Measurements from ENCODE around the gene RNF149. TPM values are rescaled to one million over a fixed set of nuclear protein-coding genes. Genes with fewer than 3 reads are reported as not detected.
"Not testable (repeated sequence)": the region's sequence is repeated elsewhere in the genome, so short reads cannot be mapped to it uniquely, and the experiment has no call there.

Gene RNF149
- total and polyA plus RNA-seq, 2 donors: 45.8 to 105 TPM

DNA sequence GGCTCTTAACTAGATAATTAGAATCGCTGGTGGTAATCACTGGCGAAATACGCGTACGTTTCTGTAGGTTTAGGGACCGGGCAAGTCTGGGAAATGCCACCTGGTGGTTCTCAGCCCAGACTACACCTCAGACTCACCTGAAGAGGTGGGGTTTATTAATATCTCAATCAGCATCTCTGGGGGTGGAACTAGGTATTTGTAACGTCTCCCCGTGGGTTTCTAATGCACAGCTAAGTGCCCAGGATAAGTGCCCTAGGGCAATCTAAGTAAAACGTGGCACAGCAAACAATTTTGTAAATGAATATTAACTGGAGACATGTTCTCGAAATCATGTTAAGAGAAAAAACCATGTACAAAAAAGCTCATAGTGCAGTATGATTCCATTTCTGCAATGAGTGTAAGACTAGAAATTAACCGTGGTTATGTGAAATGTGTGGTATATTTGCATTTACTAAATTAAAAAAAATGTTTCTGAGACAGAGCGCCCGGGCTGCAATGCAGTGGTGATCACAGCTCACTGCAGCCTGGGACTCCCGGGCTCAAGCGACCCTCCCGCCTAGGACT, 56.6 kb downstream of the RNF149 start:
- H3K36me3 ChIP-seq (ENCODE audit: control insufficient read depth in 2 of 2, insufficient read depth in 2 of 2, low read length in 1 of 2): peaks cover 3 to 9% of the 10 kb centered on the region in 2 donors
- no peaks in the 10 kb centered on the region for H3K27me3 ChIP-seq (ENCODE audit: control insufficient read depth in 2 of 2, insufficient read depth in 1 of 2, low read length in 1 of 2)
- H3K27ac ChIP-seq (ENCODE audit: low read depth in 1 of 2, low read length in 1 of 2): peak overlapping the region; percentile 90 to 93
- no peaks in the 10 kb centered on the region for H3K9me3 ChIP-seq (ENCODE audit: control insufficient read depth in 2 of 2, insufficient read depth in 1 of 2, low read length in 1 of 2)
- peak in 4 of 9 donors; percentile 13 to 15 (median 14) for DNase-seq (ENCODE audit: low read depth in 6 of 9, low spot score in 9 of 9)
- 43% methylated on average over 16 of the region's 16 CpGs for WGBS
- peak overlapping the region; percentile 61 to 99 for H3K4me3 ChIP-seq (ENCODE audit: low read length in 2 of 2)
- H3K4me1 ChIP-seq (ENCODE audit: control insufficient read depth in 2 of 2, insufficient read depth in 2 of 2, low read length in 2 of 2): peaks cover 14 to 23% of the 10 kb centered on the region in 2 donors

DNA sequence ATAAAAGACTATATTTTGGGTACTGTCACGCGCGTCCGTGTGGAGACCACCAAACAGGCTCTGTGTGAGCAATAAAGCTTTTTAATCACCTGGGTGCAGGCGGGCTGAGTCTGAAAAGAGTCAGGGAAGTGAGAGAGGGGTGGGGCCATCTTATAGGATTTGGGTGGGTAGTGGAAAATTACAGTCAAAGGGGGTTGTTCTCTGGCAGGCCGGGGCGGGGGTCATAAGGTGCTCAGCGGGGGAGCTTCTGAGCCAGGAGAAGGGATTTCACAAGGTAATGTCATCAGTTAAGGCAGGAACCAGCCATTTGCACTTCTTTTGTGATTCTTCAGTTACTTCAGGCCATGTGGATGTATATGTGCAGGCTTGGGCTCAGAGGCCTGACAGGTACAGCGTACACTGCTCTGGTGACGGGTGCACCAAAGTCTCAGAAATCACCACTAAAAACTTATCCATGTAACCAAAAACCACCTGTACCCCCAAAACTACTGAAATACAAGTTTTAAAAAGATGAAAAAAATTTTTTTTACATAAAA, 57.2 kb downstream of the RNF149 start:
- H3K27ac ChIP-seq (ENCODE audit: low read depth in 1 of 2, low read length in 1 of 2); H3K36me3 ChIP-seq (ENCODE audit: control insufficient read depth in 2 of 2, insufficient read depth in 2 of 2, low read length in 1 of 2); H3K4me3 ChIP-seq (ENCODE audit: low read length in 2 of 2); H3K27me3 ChIP-seq (ENCODE audit: control insufficient read depth in 2 of 2, insufficient read depth in 1 of 2, low read length in 1 of 2); H3K9me3 ChIP-seq (ENCODE audit: control insufficient read depth in 2 of 2, insufficient read depth in 1 of 2, low read length in 1 of 2); DNase-seq (ENCODE audit: low read depth in 6 of 9, low spot score in 9 of 9): not testable (repeated sequence)
- WGBS: 97% methylated on average over 10 of the region's 10 CpGs
- peaks cover 14 to 23% of the 10 kb centered on the region in 2 donors for H3K4me1 ChIP-seq (ENCODE audit: control insufficient read depth in 2 of 2, insufficient read depth in 2 of 2, low read length in 2 of 2)

DNA sequence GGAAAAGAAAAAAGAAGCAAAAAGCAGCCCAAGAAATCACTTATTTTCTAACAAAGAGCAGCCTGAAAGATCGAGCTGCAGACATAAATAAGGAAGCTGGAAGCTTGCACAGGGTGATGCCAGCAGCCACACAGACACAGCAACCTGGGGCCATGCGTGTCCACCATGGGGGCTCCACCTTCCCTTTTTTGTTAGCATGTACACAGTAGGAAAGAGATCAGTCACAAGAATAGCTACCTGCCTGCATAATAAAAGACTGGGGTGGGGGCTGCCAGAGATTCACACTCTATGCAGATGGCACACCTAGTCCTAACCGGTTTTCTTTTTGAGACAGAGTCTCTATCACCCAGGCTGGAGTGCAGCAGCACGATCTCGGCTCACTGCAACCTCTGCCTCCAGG, 58.7 kb downstream of the RNF149 start:
- no peaks in the 10 kb centered on the region for H3K9me3 ChIP-seq (ENCODE audit: control insufficient read depth in 2 of 2, insufficient read depth in 1 of 2, low read length in 1 of 2)
- DNase-seq (ENCODE audit: low read depth in 6 of 9, low spot score in 9 of 9): no peak
- no peaks in the 10 kb centered on the region for H3K27me3 ChIP-seq (ENCODE audit: control insufficient read depth in 2 of 2, insufficient read depth in 1 of 2, low read length in 1 of 2)
- no peak overlapping the region for H3K27ac ChIP-seq (ENCODE audit: low read depth in 1 of 2, low read length in 1 of 2)
- H3K4me3 ChIP-seq (ENCODE audit: low read length in 2 of 2): no peak overlapping the region
- peaks cover 14 to 23% of the 10 kb centered on the region in 2 donors for H3K4me1 ChIP-seq (ENCODE audit: control insufficient read depth in 2 of 2, insufficient read depth in 2 of 2, low read length in 2 of 2)
- no peaks in the 10 kb centered on the region for H3K36me3 ChIP-seq (ENCODE audit: control insufficient read depth in 2 of 2, insufficient read depth in 2 of 2, low read length in 1 of 2)
- whole genome bisulfite sequencing: 83% methylated on average over 5 of the region's 5 CpGs

DNA sequence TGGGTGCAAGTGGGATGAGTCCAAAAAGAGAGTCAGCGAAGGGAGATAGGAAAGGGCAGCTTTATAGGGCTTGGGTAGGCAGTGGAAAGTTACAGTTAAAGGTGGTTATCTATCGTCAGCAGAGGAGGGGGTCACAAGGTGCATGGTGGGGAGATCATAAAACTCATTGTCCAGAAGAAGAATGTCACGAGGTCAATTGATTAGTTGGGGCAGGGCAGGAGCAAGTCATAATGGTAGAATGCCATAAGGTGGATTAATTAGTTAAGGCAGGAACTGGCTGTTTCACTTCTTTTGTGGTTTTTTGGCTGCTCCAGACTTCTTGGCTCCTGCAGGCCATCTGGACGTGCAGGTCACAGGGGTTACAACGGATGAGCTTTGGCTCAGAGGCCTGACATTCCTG, 59.7 kb downstream of the RNF149 start:
- H3K27me3 ChIP-seq (ENCODE audit: control insufficient read depth in 2 of 2, insufficient read depth in 1 of 2, low read length in 1 of 2); H3K4me3 ChIP-seq (ENCODE audit: low read length in 2 of 2); H3K27ac ChIP-seq (ENCODE audit: low read depth in 1 of 2, low read length in 1 of 2); H3K9me3 ChIP-seq (ENCODE audit: control insufficient read depth in 2 of 2, insufficient read depth in 1 of 2, low read length in 1 of 2); H3K36me3 ChIP-seq (ENCODE audit: control insufficient read depth in 2 of 2, insufficient read depth in 2 of 2, low read length in 1 of 2); DNase-seq (ENCODE audit: low read depth in 6 of 9, low spot score in 9 of 9): not testable (repeated sequence)
- 89% methylated on average over 5 of the region's 5 CpGs for WGBS
- peaks cover 6 to 12% of the 10 kb centered on the region in 2 donors for H3K4me1 ChIP-seq (ENCODE audit: control insufficient read depth in 2 of 2, insufficient read depth in 2 of 2, low read length in 2 of 2)

DNA sequence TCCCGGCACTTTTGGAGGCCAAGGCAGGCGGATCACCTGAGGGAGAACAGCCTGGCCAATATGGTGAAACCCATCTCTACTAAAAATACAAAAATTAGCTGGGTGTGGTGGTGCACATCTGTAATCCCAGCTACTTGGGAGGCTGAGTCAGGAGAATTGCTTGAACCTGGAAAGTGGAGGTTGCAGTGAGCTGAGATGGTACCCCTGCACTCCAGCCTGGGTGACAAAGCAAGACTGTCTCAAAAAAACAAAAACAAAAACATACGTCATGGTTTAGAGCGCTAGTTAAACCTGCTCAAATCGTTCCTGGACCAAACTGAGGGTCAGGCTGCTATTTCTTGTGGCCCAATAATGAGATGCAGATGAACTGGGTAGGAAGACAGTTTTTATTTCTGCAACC, 63.0 kb downstream of the RNF149 start:
- 98% methylated on average over 5 of the region's 5 CpGs for WGBS
- H3K9me3 ChIP-seq (ENCODE audit: control insufficient read depth in 2 of 2, insufficient read depth in 1 of 2, low read length in 1 of 2); H3K27ac ChIP-seq (ENCODE audit: low read depth in 1 of 2, low read length in 1 of 2); H3K4me1 ChIP-seq (ENCODE audit: control insufficient read depth in 2 of 2, insufficient read depth in 2 of 2, low read length in 2 of 2); H3K4me3 ChIP-seq (ENCODE audit: low read length in 2 of 2); DNase-seq (ENCODE audit: low read depth in 6 of 9, low spot score in 9 of 9); H3K36me3 ChIP-seq (ENCODE audit: control insufficient read depth in 2 of 2, insufficient read depth in 2 of 2, low read length in 1 of 2); H3K27me3 ChIP-seq (ENCODE audit: control insufficient read depth in 2 of 2, insufficient read depth in 1 of 2, low read length in 1 of 2): not testable (repeated sequence)

DNA sequence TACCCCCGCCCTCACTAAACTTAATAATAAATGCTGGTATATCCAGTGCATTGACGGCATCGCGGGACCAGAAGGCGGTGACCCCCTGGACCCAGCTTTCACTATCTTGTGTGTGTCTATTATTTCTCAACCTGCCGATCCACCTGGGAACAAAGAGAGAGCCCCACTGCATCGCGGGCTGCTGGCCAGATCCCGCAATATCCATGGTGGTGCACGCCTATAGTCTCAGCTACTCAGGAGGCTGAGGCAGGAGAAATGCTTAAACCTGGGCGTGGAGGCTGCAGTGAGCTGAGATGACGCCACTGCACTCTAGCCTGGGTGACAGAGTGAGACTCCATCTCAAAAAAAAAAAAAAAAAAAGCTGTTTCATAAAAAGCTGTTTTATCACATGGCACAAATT, 63.6 kb downstream of the RNF149 start:
- not testable (repeated sequence) for DNase-seq (ENCODE audit: low read depth in 6 of 9, low spot score in 9 of 9); H3K9me3 ChIP-seq (ENCODE audit: control insufficient read depth in 2 of 2, insufficient read depth in 1 of 2, low read length in 1 of 2)

DNA sequence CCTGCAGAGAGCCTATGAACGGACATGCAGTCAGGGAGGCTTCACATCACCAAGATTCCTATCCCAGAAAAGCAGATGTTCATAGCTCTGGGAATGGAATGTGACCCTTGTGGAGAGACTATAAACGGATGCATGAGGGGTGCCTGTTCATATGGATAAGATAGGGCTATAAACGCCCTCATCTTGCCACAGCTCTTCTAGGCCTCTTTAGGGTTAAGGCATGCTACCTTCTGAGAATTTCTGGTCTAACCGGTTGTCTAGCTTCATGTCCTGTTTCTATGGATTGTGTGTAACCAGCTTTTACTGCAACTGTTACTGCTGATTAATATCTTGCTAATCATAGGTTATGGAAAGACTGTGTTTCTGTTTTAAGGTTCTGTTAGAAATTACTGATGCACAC, 64.1 kb downstream of the RNF149 start:
- not testable (repeated sequence) for H3K27me3 ChIP-seq (ENCODE audit: control insufficient read depth in 2 of 2, insufficient read depth in 1 of 2, low read length in 1 of 2); DNase-seq (ENCODE audit: low read depth in 6 of 9, low spot score in 9 of 9); H3K9me3 ChIP-seq (ENCODE audit: control insufficient read depth in 2 of 2, insufficient read depth in 1 of 2, low read length in 1 of 2); H3K27ac ChIP-seq (ENCODE audit: low read depth in 1 of 2, low read length in 1 of 2); H3K36me3 ChIP-seq (ENCODE audit: control insufficient read depth in 2 of 2, insufficient read depth in 2 of 2, low read length in 1 of 2); H3K4me3 ChIP-seq (ENCODE audit: low read length in 2 of 2); H3K4me1 ChIP-seq (ENCODE audit: control insufficient read depth in 2 of 2, insufficient read depth in 2 of 2, low read length in 2 of 2)
- WGBS: 96% methylated on average over 4 of the region's 4 CpGs

More for the DNA sequence above, 63.6 kb downstream of the RNF149 start:
- not testable (repeated sequence) for H3K36me3 ChIP-seq (ENCODE audit: control insufficient read depth in 2 of 2, insufficient read depth in 2 of 2, low read length in 1 of 2); H3K27ac ChIP-seq (ENCODE audit: low read depth in 1 of 2, low read length in 1 of 2); H3K27me3 ChIP-seq (ENCODE audit: control insufficient read depth in 2 of 2, insufficient read depth in 1 of 2, low read length in 1 of 2); H3K4me1 ChIP-seq (ENCODE audit: control insufficient read depth in 2 of 2, insufficient read depth in 2 of 2, low read length in 2 of 2); H3K4me3 ChIP-seq (ENCODE audit: low read length in 2 of 2)
- 98% methylated on average over 12 of the region's 12 CpGs for WGBS

DNA sequence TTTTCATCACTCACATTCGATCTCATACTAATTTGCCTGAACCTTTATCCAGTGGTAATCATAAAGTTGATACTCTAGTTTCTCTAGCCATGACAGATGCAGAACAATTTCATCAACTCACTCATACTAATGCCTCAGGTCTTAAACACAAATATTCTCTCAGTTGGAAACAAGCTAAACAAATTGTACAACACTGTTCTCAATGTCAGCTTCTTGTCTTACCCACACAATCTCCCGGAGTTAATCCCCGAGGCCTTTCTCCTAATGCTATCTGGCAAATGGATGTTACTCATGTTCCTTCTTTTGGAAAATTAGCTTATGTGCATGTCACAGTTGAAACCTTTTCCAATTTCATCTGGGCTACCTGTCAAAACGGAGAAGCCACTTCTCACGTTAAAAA, 67.3 kb downstream of the RNF149 start:
- Histone ChIP-seq H3K4me3 (ENCODE audit: low read length in 2 of 2) (no peak overlapping the region), H3K27ac (ENCODE audit: low read depth in 1 of 2, low read length in 1 of 2) (no peak overlapping the region), H3K9me3 (ENCODE audit: control insufficient read depth in 2 of 2, insufficient read depth in 1 of 2, low read length in 1 of 2) (no peaks in the 10 kb centered on the region), H3K4me1 (ENCODE audit: control insufficient read depth in 2 of 2, insufficient read depth in 2 of 2, low read length in 2 of 2) (no peaks in the 10 kb centered on the region), H3K27me3 (ENCODE audit: control insufficient read depth in 2 of 2, insufficient read depth in 1 of 2, low read length in 1 of 2) (no peaks in the 10 kb centered on the region), H3K36me3 (ENCODE audit: control insufficient read depth in 2 of 2, insufficient read depth in 2 of 2, low read length in 1 of 2) (no peaks in the 10 kb centered on the region)
- DNase-seq (ENCODE audit: low read depth in 6 of 9, low spot score in 9 of 9): no peak
- 88% methylated on average over 5 of the region's 5 CpGs for WGBS

DNA sequence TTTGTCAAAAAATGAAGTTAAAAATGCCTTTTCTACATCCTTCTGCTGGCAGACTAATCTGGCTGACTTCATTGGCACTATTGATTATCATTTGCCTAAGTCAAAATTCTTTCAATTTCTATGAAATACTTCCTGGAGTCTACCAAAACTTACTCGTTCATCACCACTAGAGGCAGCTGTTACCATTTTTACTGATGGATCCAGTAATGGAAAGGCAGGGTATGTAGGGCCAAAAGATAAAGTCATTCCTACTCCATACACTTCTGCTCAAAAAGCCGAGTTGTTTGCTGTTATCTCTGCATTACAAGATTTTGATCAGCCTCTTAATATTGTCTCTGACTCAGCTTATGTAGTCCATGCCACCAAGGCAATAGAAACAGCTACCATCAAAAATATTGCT, 67.8 kb downstream of the RNF149 start:
- DNase-seq (ENCODE audit: low read depth in 6 of 9, low spot score in 9 of 9): peak in 1 of 9 donors; percentile 19
- not testable (repeated sequence) for H3K27me3 ChIP-seq (ENCODE audit: control insufficient read depth in 2 of 2, insufficient read depth in 1 of 2, low read length in 1 of 2); H3K27ac ChIP-seq (ENCODE audit: low read depth in 1 of 2, low read length in 1 of 2); H3K4me1 ChIP-seq (ENCODE audit: control insufficient read depth in 2 of 2, insufficient read depth in 2 of 2, low read length in 2 of 2); H3K9me3 ChIP-seq (ENCODE audit: control insufficient read depth in 2 of 2, insufficient read depth in 1 of 2, low read length in 1 of 2); H3K4me3 ChIP-seq (ENCODE audit: low read length in 2 of 2); H3K36me3 ChIP-seq (ENCODE audit: control insufficient read depth in 2 of 2, insufficient read depth in 2 of 2, low read length in 1 of 2)
- WGBS: 28% methylated on average over 2 of the region's 2 CpGs
